GM12878 (cell line): ENCODE data around the gene HSPB7. TPM values are rescaled to one million over a fixed set of nuclear protein-coding genes. Genes with fewer than 3 reads are reported as not detected.

Source experiments
- ATAC-seq: fragments of 200-7000 bp; cut with Tn5 transposase; 3 replicates; pipeline ENCODE4 v1.9.1; 2020; ENCODE audit warnings: mild to moderate bottlenecking, moderate library complexity
- BruUV-seq: library from RNA; stranded (reverse); fragments of 400-500 nt; replicated peaks from 2 replicates; lab custom pipeline; 2021; lab: Mats Ljungman, UMichigan
- CTCF ChIA-PET: fragments of 300-600 bp; sonication (Branson Sonifier 250); formaldehyde crosslinking; extraction: SDS; loops from one replicate; lab custom pipeline; 2021; ENCODE audit warnings: inconsistent platforms; lab: Yijun Ruan, JAX
- POLR2A ChIA-PET: fragments of 350-600 bp; formaldehyde crosslinking; extraction: SDS; loops from one replicate; lab custom pipeline; 2021; ENCODE audit warnings: inconsistent platforms; lab: Charles Lee
- RAD21 ChIA-PET: fragments of 300-600 bp; sonication (Branson Sonifier 250); formaldehyde crosslinking; loops from one replicate; lab custom pipeline; 2023; ENCODE audit warnings: antibody characterized with exemption; ENCODE audit not compliant: unreplicated experiment; lab: Charles Lee
- SMC1A ChIA-PET: fragments of 300-600 bp; sonication (Branson Sonifier 250); formaldehyde crosslinking; loops from one replicate; lab custom pipeline; 2023; ENCODE audit not compliant: unreplicated experiment, uncharacterized antibody; lab: Charles Lee
- DNase-seq: peaks from one replicate; pipeline ENCODE4 v3.0.0-alpha.2; 2011; ENCODE audit warnings: low read depth, low spot score
- FAIRE-seq: peaks from 3 replicates; lab custom pipeline; 2011; peaks lifted over from hg19 to GRCh38; lab: Jason Lieb, UNC
- H2AFZ ChIP-seq: 2 replicates; pipeline ENCODE4 v1.6.0; 2011; ENCODE audit warnings: low read depth, low read length, control low read depth; ENCODE audit not compliant: control insufficient read depth
- H3K27ac ChIP-seq: 2 replicates; pipeline ENCODE4 v1.5.1; 2011; ENCODE audit warnings: control low read depth; ENCODE audit not compliant: control insufficient read depth, insufficient read depth
- H3K27me3 ChIP-seq, 2 experiments: replicated peaks in 1 of 2; 2 replicates each; pipeline versions ENCODE4 v1.6.0 to v1.6.1; 2011; ENCODE audit warnings: low read length in 1 of 2; ENCODE audit not compliant: control insufficient read depth in 2 of 2, insufficient read depth in 2 of 2
- H3K36me3 ChIP-seq, 2 experiments: 2 replicates each; pipeline ENCODE4 v1.5.1; 2011; ENCODE audit warnings: low read length in 1 of 2; ENCODE audit not compliant: control insufficient read depth in 2 of 2, insufficient read depth in 2 of 2
- H3K4me1 ChIP-seq: 2 replicates; pipeline ENCODE4 v1.6.1; 2011; ENCODE audit warnings: mild to moderate bottlenecking, low read length, moderate library complexity, mixed read lengths; ENCODE audit not compliant: control insufficient read depth, insufficient read depth
- H3K4me2 ChIP-seq: 2 replicates; pipeline ENCODE4 v1.6.0; 2011; ENCODE audit warnings: control low read depth; ENCODE audit not compliant: control insufficient read depth, insufficient read depth
- H3K4me3 ChIP-seq: fragments of 200-600 bp; sonication (generic); 2 replicates; pipeline ENCODE4 v1.5.1; 2016
- H3K79me2 ChIP-seq: 2 replicates; pipeline ENCODE4 v1.6.0; 2011; ENCODE audit warnings: low read length; ENCODE audit not compliant: control insufficient read depth, insufficient read depth
- H3K9ac ChIP-seq: 2 replicates; pipeline ENCODE4 v1.8.0; 2011; ENCODE audit warnings: low read length, control low read depth, mixed read lengths; ENCODE audit not compliant: control insufficient read depth, insufficient read depth
- H3K9me3 ChIP-seq: replicated peaks from 3 replicates; pipeline ENCODE4 v1.5.1; 2011; ENCODE audit warnings: mild to moderate bottlenecking, low read length; ENCODE audit not compliant: control insufficient read depth, insufficient read depth
- H4K20me1 ChIP-seq: 2 replicates; pipeline ENCODE4 v1.6.0; 2011; ENCODE audit not compliant: control insufficient read depth, insufficient read depth
- BACH1 ChIP-seq: fragments of 450-650 bp; IDR thresholded peaks from 2 replicates; pipeline ENCODE4 v1.6.1; 2017; ENCODE audit warnings: mild to moderate bottlenecking, borderline replicate concordance
- DPF2 ChIP-seq: fragments of 450-650 bp; IDR thresholded peaks from 2 replicates; pipeline ENCODE4 v1.6.1; 2017; ENCODE audit warnings: mild to moderate bottlenecking
- IKZF1 ChIP-seq: fragments of 450-650 bp; conservative IDR thresholded peaks from 2 replicates; pipeline ENCODE4 v1.6.1; 2017; ENCODE audit warnings: antibody characterized with exemption, mild to moderate bottlenecking
- JUND ChIP-seq: IDR thresholded peaks from 2 replicates; pipeline ENCODE4 v1.6.1; 2012; ENCODE audit warnings: low read depth, mild to moderate bottlenecking, low read length, improper control_type of control experiment, moderate library complexity
- MEF2B ChIP-seq: fragments of 450-650 bp; IDR thresholded peaks from 2 replicates; pipeline ENCODE4 v1.6.1; 2018; ENCODE audit warnings: mild to moderate bottlenecking, moderate library complexity; ENCODE audit not compliant: partially characterized antibody, poor library complexity, severe bottlenecking
- NBN ChIP-seq: fragments of 450-650 bp; IDR thresholded peaks from 2 replicates; pipeline ENCODE4 v1.6.1; 2016
- RAD21 ChIP-seq: IDR thresholded peaks from 2 replicates; pipeline ENCODE4 v1.6.1; 2011; ENCODE audit warnings: mild to moderate bottlenecking, low read depth, low read length, moderate library complexity; ENCODE audit not compliant: insufficient read depth
- REST ChIP-seq: IDR thresholded peaks from 2 replicates; pipeline ENCODE4 v1.6.1; 2012; ENCODE audit warnings: mild to moderate bottlenecking, low read depth, low read length
- ZNF592 ChIP-seq: fragments of 450-650 bp; IDR thresholded peaks from 2 replicates; pipeline ENCODE4 v1.6.1; 2017; ENCODE audit warnings: mild to moderate bottlenecking, moderate library complexity
- WGBS: methylation state at CpG from one replicate; pipeline ENCODE4 v1.1.6; 2016; ENCODE audit warnings: low lambda C conversion rate; ENCODE audit not compliant: insufficient replicate concordance, insufficient coverage; ENCODE audit errors: missing lambda C conversion rate; 5-methylcytosine and 5-hydroxymethylcytosine counted together
- in situ Hi-C: fragments of 300-500 bp; cut with MboI; formaldehyde crosslinking; loops from 9 replicates; pipeline ENCODE4 v1.14.3; 2018; ENCODE audit warnings: mixed read lengths
- intact Hi-C: fragments of 100-400 bp; cut with micrococcal nuclease; formaldehyde crosslinking; loops from one replicate; pipeline ENCODE4 v1.14.2; 2022; ENCODE audit not compliant: unreplicated experiment
- polyA plus RNA-seq, 11 experiments: library from polyadenylated mRNA; depleted of rRNA in 4 of 11; unstranded in 6 of 11; stranded (reverse) in 5 of 11; fragments of >200 nt; fragmentation: Nextera tagmentation in 4 of 11; fragmentation: Illumina TruSeq in 1 of 11; extraction: Ambion mirVana in 4 of 11; extraction: Trizol in 1 of 11; gene quantifications; 1 replicate in 1 of 11; 2 replicates in 10 of 11; pipeline versions ENCODE4 v1.2.1 to v1.2.3, GENCODE V29; 2011 to 2016; ENCODE audit warnings: inconsistent platforms in 2 of 11, missing spikeins in 2 of 11, low read depth in 1 of 11
- total RNA-seq, 4 experiments: library from RNA; depleted of rRNA in 3 of 4; stranded (reverse); fragments of >200 nt in 3 of 4; fragmentation: Illumina TruSeq in 1 of 4; extraction: Trizol in 1 of 4; gene quantifications; 2 replicates each; pipeline versions ENCODE4 v1.2.1 to v1.2.3, GENCODE V29; 2013 to 2021

Gene HSPB7
- total and polyA plus RNA-seq, 10 of the 15 experiments (the other 5 are each of a cell fraction or from before 2014, with no cell fraction given): 0.34 TPM; not detected in 9

- TF ChIP-seq ZNF592: no peak
Observed at GRCh38 chr1:16013908-16014258, 4.0 kb downstream of the HSPB7 start (continued).

- intact Hi-C loops: no loop called here
- POLR2A ChIA-PET: interaction anchor here (0.8 to 1.6 kb wide), 3 partner anchors 10 to 39 kb away, joined by 3 to 4 read pairs (median 3); no protein-coding TSS in a partner anchor
- no peaks in the 10 kb centered on the region for H3K27me3 ChIP-seq
- no peaks in the 10 kb centered on the region for H3K79me2 ChIP-seq
- H3K9ac ChIP-seq: no peak overlapping the region; the same call in 1 of the 2 replicates
- RAD21 ChIA-PET: interaction anchor here (0.8 to 1.4 kb wide), 3 partner anchors 13 to 38 kb away, joined by 3 to 5 read pairs (median 3); partner anchors contain the start of gene ZBTB17
- H3K27ac ChIP-seq: no peak overlapping the region
- FAIRE-seq (no peak), ATAC-seq (peak; percentile 70), DNase-seq (peak; percentile 24)
- WGBS: 20% methylated on average over 25 of the region's 28 CpGs
- in situ Hi-C loops: no loop called here
- no peaks in the 10 kb centered on the region for H3K9me3 ChIP-seq
- H2AFZ ChIP-seq: peak overlapping the region; percentile 73; the same call in 1 of the 2 replicates
- H3K36me3 ChIP-seq: no peaks in the 10 kb centered on the region
- BruUV-seq: no TSS peak
- CTCF ChIA-PET: interaction anchor here (0.6 to 1.9 kb wide), 5 partner anchors 8 to 198 kb away, joined by 3 to 5 read pairs (median 4); partner anchors contain the start of gene CLCNKA
- H3K4me2 ChIP-seq: peak overlapping the region; percentile 90
- H3K4me3 ChIP-seq: peak overlapping the region; percentile 63; the same call in 1 of the 2 replicates
- peaks cover 33% of the 10 kb centered on the region for H3K4me1 ChIP-seq
- no peaks in the 10 kb centered on the region for H4K20me1 ChIP-seq
- SMC1A ChIA-PET: interaction anchor here (1.3 to 4.3 kb wide), 3 partner anchors 35 to 42 kb away, joined by 3 to 17 read pairs (median 6); no protein-coding TSS in a partner anchor
- TF ChIP-seq MEF2B (peak; percentile 50), RAD21 (no peak), REST (no peak), IKZF1 (0 out of 2 replicates have a peak, but pooled peaks have one; percentile 5), JUND (peak; percentile 57; the same call in 1 of the 2 replicates), NBN (no peak), BACH1 (peak; percentile 24; the same call in 1 of the 2 replicates), DPF2 (peak; percentile 35; the same call in 1 of the 2 replicates)
Observed at GRCh38 chr1:16013220-16013907, 4.5 kb downstream of the HSPB7 start.
